Fibroblast of lung (primary cell): ENCODE results near the gene ERMP1. TPM values are rescaled to one million over a fixed set of nuclear protein-coding genes. Genes with fewer than 3 reads are reported as not detected.
A peak's percentile ranks its signal among the peaks of the same experiment; 100 is the strongest.

Source experiments
- DNase-seq, 2 donors: peaks; one replicate each; pipeline versions ENCODE4 v3.0.0 to v3.0.0-alpha.2; 2010; ENCODE audit warnings: low read depth in 2 of 2
- H2AFZ ChIP-seq: 2 replicates; pipeline ENCODE4 v1.5.1; 2012; ENCODE audit warnings: low read length, control low read depth, inconsistent platforms
- H3K27ac ChIP-seq: 2 replicates; pipeline ENCODE4 v1.5.1; 2011; ENCODE audit warnings: low read length, control low read depth; ENCODE audit not compliant: insufficient read depth
- H3K27me3 ChIP-seq: 2 replicates; pipeline ENCODE4 v1.5.1; 2011; ENCODE audit warnings: mild to moderate bottlenecking, low read length; ENCODE audit not compliant: control insufficient read depth, insufficient read depth
- H3K36me3 ChIP-seq: 2 replicates; pipeline ENCODE4 v1.5.1; 2011; ENCODE audit warnings: low read length; ENCODE audit not compliant: control insufficient read depth, insufficient read depth
- H3K4me1 ChIP-seq: 2 replicates; pipeline ENCODE4 v1.5.1; 2011; ENCODE audit warnings: low read length; ENCODE audit not compliant: control insufficient read depth, insufficient read depth; ENCODE audit errors: extremely low read depth
- H3K4me2 ChIP-seq: 2 replicates; pipeline ENCODE4 v1.5.1; 2011; ENCODE audit warnings: low read length, control low read depth; ENCODE audit not compliant: insufficient read depth; ENCODE audit errors: extremely low read depth
- H3K4me3 ChIP-seq, 4 experiments: fragments of 200-600 bp in 1 of 4; sonication (generic) in 1 of 4; replicated peaks in 1 of 4; 2 replicates each; pipeline ENCODE4 v1.5.1; 2011 to 2016; ENCODE audit warnings: low read length in 4 of 4, low read depth in 3 of 4, mild to moderate bottlenecking in 3 of 4, control low read depth in 2 of 4, inconsistent platforms in 1 of 4, mixed read lengths in 1 of 4; ENCODE audit not compliant: insufficient read depth in 1 of 4; ENCODE audit errors: control extremely low read depth in 1 of 4
- H3K79me2 ChIP-seq: 2 replicates; pipeline ENCODE4 v1.5.1; 2012; ENCODE audit warnings: mild to moderate bottlenecking, low read length, inconsistent platforms; ENCODE audit not compliant: control insufficient read depth, insufficient read depth
- H3K9ac ChIP-seq: 2 replicates; pipeline ENCODE4 v1.5.1; 2011; ENCODE audit warnings: mild to moderate bottlenecking, low read length, control low read depth; ENCODE audit not compliant: insufficient read depth
- H3K9me3 ChIP-seq: 2 replicates; pipeline ENCODE4 v1.5.1; 2012; ENCODE audit warnings: low read depth, low read length; ENCODE audit not compliant: control insufficient read depth, insufficient read depth
- H4K20me1 ChIP-seq: 2 replicates; pipeline ENCODE4 v1.5.1; 2011; ENCODE audit warnings: low read length; ENCODE audit not compliant: control insufficient read depth, insufficient read depth; ENCODE audit errors: extremely low read depth
- CTCF ChIP-seq, 2 donors: IDR thresholded peaks in 1 of 2; conservative IDR thresholded peaks in 1 of 2; 1 replicate in 1 of 2; 2 replicates in 1 of 2; pipeline ENCODE4 v1.5.1; 2011 to 2012; ENCODE audit warnings: low read length in 2 of 2, control low read depth in 1 of 2, inconsistent platforms in 1 of 2, low read depth in 1 of 2, mild to moderate bottlenecking in 1 of 2
- EZH2 ChIP-seq: IDR thresholded peaks from 2 replicates; pipeline ENCODE4 v1.5.1; 2012; ENCODE audit warnings: low read length, control low read depth, mild to moderate bottlenecking; ENCODE audit errors: missing control alignments
- polyA plus RNA-seq, 2 donors: library from polyadenylated mRNA; depleted of rRNA in 1 of 2; stranded (reverse) in 1 of 2; unstranded in 1 of 2; fragments of >200 nt; gene quantifications; 2 replicates each; pipeline ENCODE4 v1.2.1, GENCODE V29; 2011 to 2012; ENCODE audit warnings: missing spikeins in 1 of 2
- total RNA-seq: library from RNA; depleted of rRNA; stranded (reverse); fragments of >200 nt; gene quantifications from 2 replicates; pipeline ENCODE4 v1.2.1, GENCODE V29; 2014

The ERMP1 gene
- total and polyA plus RNA-seq, 2 donors (not counting 1 experiment from before 2014, with no cell fraction given), result 9.4 to 25.4 TPM

- no peaks in the 10 kb centered on the region for H3K36me3 ChIP-seq
- no peak overlapping the region for H3K4me3 ChIP-seq
- no peaks in the 10 kb centered on the region for H3K9me3 ChIP-seq
- H3K4me1 ChIP-seq, result peaks cover 7% of the 10 kb centered on the region
- H3K4me2 ChIP-seq, result no peak overlapping the region
- no peak overlapping the region for H3K27ac ChIP-seq
- TF ChIP-seq EZH2 (no peak), CTCF (conservative IDR thresholded peaks at IDR 0.05 in 1 of 2, IDR thresholded peaks at IDR 0.05 in 1 of 2; ENCODE audit: low read depth in 1 of 2, low read length in 2 of 2) (no peak)
- no peak overlapping the region for H2AFZ ChIP-seq
- no peak for DNase-seq
- no peaks in the 10 kb centered on the region for H3K27me3 ChIP-seq
- H3K9ac ChIP-seq, result no peak overlapping the region
- H3K79me2 ChIP-seq, result no peaks in the 10 kb centered on the region
- H4K20me1 ChIP-seq, result no peaks in the 10 kb centered on the region
Observed at GRCh38 chr9:5787759-5788302, 45.1 kb downstream of the ERMP1 start.

GRCh38 chr9:5787220-5787619, 45.7 kb downstream of the ERMP1 start:
- no peak for DNase-seq
- H2AFZ ChIP-seq, result no peak overlapping the region
- H3K4me3 ChIP-seq, result no peak overlapping the region
- no peaks in the 10 kb centered on the region for H3K27me3 ChIP-seq
- H3K4me1 ChIP-seq, result peaks cover 7% of the 10 kb centered on the region
- no peak overlapping the region for H3K27ac ChIP-seq
- H3K9ac ChIP-seq, result no peak overlapping the region
- H3K36me3 ChIP-seq, result no peaks in the 10 kb centered on the region
- no peak overlapping the region for H3K4me2 ChIP-seq
- TF ChIP-seq CTCF (conservative IDR thresholded peaks at IDR 0.05 in 1 of 2, IDR thresholded peaks at IDR 0.05 in 1 of 2; ENCODE audit: low read depth in 1 of 2, low read length in 2 of 2) (no peak), EZH2 (no peak)
- no peaks in the 10 kb centered on the region for H4K20me1 ChIP-seq
- H3K9me3 ChIP-seq, result no peaks in the 10 kb centered on the region
- no peaks in the 10 kb centered on the region for H3K79me2 ChIP-seq

- Histone ChIP-seq H2AFZ (no peak overlapping the region), H3K4me3 (no peak overlapping the region), H3K27ac (no peak overlapping the region), H3K4me2 (no peak overlapping the region), H4K20me1 (no peaks in the 10 kb centered on the region), H3K79me2 (no peaks in the 10 kb centered on the region), H3K9me3 (no peaks in the 10 kb centered on the region), H3K27me3 (no peaks in the 10 kb centered on the region), H3K9ac (no peak overlapping the region), H3K4me1 (peaks cover 7% of the 10 kb centered on the region), H3K36me3 (no peaks in the 10 kb centered on the region)
- TF ChIP-seq CTCF (conservative IDR thresholded peaks at IDR 0.05 in 1 of 2, IDR thresholded peaks at IDR 0.05 in 1 of 2; ENCODE audit: low read depth in 1 of 2, low read length in 2 of 2) (no peak), EZH2 (no peak)
- DNase-seq, result peak; percentile 22 to 31
Observed at GRCh38 chr9:5786370-5787127, 46.4 kb downstream of the ERMP1 start.
